Measurements from ENCODE around the gene PHF19. TPM values are rescaled to one million over a fixed set of nuclear protein-coding genes. Genes with fewer than 3 reads are reported as not detected.

The PHF19 gene
- total RNA-seq, 2 experiments from 2014 or later = 183 to 189 TPM

GRCh38 chr9:120830151-120830550, 46.8 kb downstream of the PHF19 start:
- CTCF ChIA-PET = no interaction called here
- H3K36me3 Mint-ChIP-seq = peaks cover 49% of the 10 kb centered on the region

GRCh38 chr9:120829650-120830049, 47.3 kb downstream of the PHF19 start:
- CTCF ChIA-PET = no interaction called here
- Mint-ChIP-seq H3K27me3 (no peaks in the 10 kb centered on the region), H3K27ac (no peak overlapping the region), H3K4me1 (ENCODE audit: low read depth) (peaks cover 8% of the 10 kb centered on the region), H3K36me3 (peaks cover 50% of the 10 kb centered on the region), H3K4me3 (no peak overlapping the region), H3K9me3 (no peaks in the 10 kb centered on the region)
- POLR2A ChIA-PET = no interaction called here
- DNase-seq = no peak
- intact Hi-C loops (cut with micrococcal nuclease) = no loop called here

More at GRCh38 chr9:120830151-120830550, 46.8 kb downstream of the PHF19 start:
- peaks cover 7% of the 10 kb centered on the region for H3K4me1 Mint-ChIP-seq (ENCODE audit: low read depth)
- H3K9me3 Mint-ChIP-seq = no peaks in the 10 kb centered on the region
- DNase-seq = no peak
- H3K4me3 Mint-ChIP-seq = no peak overlapping the region
- no peaks in the 10 kb centered on the region for H3K27me3 Mint-ChIP-seq
- H3K27ac Mint-ChIP-seq = no peak overlapping the region
- POLR2A ChIA-PET = no interaction called here
- intact Hi-C loops (cut with micrococcal nuclease) = no loop called here

GRCh38 chr9:120820095-120820494, 56.9 kb downstream of the PHF19 start:
- POLR2A ChIA-PET = no interaction called here

GRCh38 chr9:120818595-120818994, 58.4 kb downstream of the PHF19 start:
- intact Hi-C loops (cut with micrococcal nuclease) = no loop called here
- DNase-seq = no peak
- Mint-ChIP-seq H3K4me3 (no peak overlapping the region), H3K27me3 (no peaks in the 10 kb centered on the region), H3K27ac (no peak overlapping the region), H3K36me3 (peaks cover 49% of the 10 kb centered on the region), H3K9me3 (no peaks in the 10 kb centered on the region), H3K4me1 (ENCODE audit: low read depth) (peaks cover 3% of the 10 kb centered on the region)
- POLR2A ChIA-PET = no interaction called here
- CTCF ChIA-PET = no interaction called here

More at GRCh38 chr9:120820095-120820494, 56.9 kb downstream of the PHF19 start:
- intact Hi-C loops (cut with micrococcal nuclease) = no loop called here
- no peak overlapping the region for H3K4me3 Mint-ChIP-seq
- peaks cover 56% of the 10 kb centered on the region for H3K36me3 Mint-ChIP-seq
- DNase-seq = no peak
- H3K9me3 Mint-ChIP-seq = no peaks in the 10 kb centered on the region
- CTCF ChIA-PET = interaction anchor here (1.0 kb wide), 1 partner anchor 65 kb away, joined by 3 read pairs; no protein-coding TSS in a partner anchor
- peaks cover 2% of the 10 kb centered on the region for H3K4me1 Mint-ChIP-seq (ENCODE audit: low read depth)
- H3K27me3 Mint-ChIP-seq = no peaks in the 10 kb centered on the region
- no peak overlapping the region for H3K27ac Mint-ChIP-seq

- peaks cover 5% of the 10 kb centered on the region for H3K4me1 Mint-ChIP-seq (ENCODE audit: low read depth)
- H3K27ac Mint-ChIP-seq = no peak overlapping the region
- CTCF ChIA-PET = no interaction called here
- intact Hi-C loops (cut with micrococcal nuclease) = no loop called here
- no peaks in the 10 kb centered on the region for H3K27me3 Mint-ChIP-seq
- H3K4me3 Mint-ChIP-seq = no peak overlapping the region
- POLR2A ChIA-PET = no interaction called here
- peaks cover 8% of the 10 kb centered on the region for H3K9me3 Mint-ChIP-seq
- peaks cover 41% of the 10 kb centered on the region for H3K36me3 Mint-ChIP-seq
- no peak for DNase-seq
Measured at GRCh38 chr9:120815075-120815474, 61.9 kb downstream of the PHF19 start.

- Mint-ChIP-seq H3K27ac (no peak overlapping the region), H3K36me3 (peaks cover 42% of the 10 kb centered on the region), H3K4me3 (no peak overlapping the region), H3K27me3 (no peaks in the 10 kb centered on the region), H3K4me1 (ENCODE audit: low read depth) (peaks cover 5% of the 10 kb centered on the region), H3K9me3 (peaks cover 51% of the 10 kb centered on the region)
- CTCF ChIA-PET = no interaction called here
- intact Hi-C loops (cut with micrococcal nuclease) = no loop called here
- POLR2A ChIA-PET = no interaction called here
- DNase-seq = no peak
Measured at GRCh38 chr9:120808931-120809330, 68.1 kb downstream of the PHF19 start.

- H3K9me3 Mint-ChIP-seq = peaks cover 51% of the 10 kb centered on the region
- H3K27me3 Mint-ChIP-seq = no peaks in the 10 kb centered on the region
- intact Hi-C loops (cut with micrococcal nuclease) = no loop called here
- ChIA-PET CTCF (no interaction called here), POLR2A (no interaction called here)
- H3K27ac Mint-ChIP-seq = no peak overlapping the region
- no peak overlapping the region for H3K4me3 Mint-ChIP-seq
- peaks cover 42% of the 10 kb centered on the region for H3K36me3 Mint-ChIP-seq
- DNase-seq = no peak
- H3K4me1 Mint-ChIP-seq (ENCODE audit: low read depth) = no peaks in the 10 kb centered on the region
Measured at GRCh38 chr9:120807607-120808379, 69.2 kb downstream of the PHF19 start.

Other genes with a start within 250 kb of the PHF19 start
- 1 to 10 TPM; 4.4 to 4.6 TPM for gene MEGF9, start 162.7 kb downstream of the PHF19 start, total RNA-seq
- gene FBXW2, start 83.8 kb downstream of the PHF19 start, total RNA-seq = 10 to 100 TPM; 70.2 to 72.5 TPM
- gene PSMD5, start 34.3 kb downstream of the PHF19 start, total RNA-seq = 10 to 100 TPM; 69.7 to 71.0 TPM
- 100 to 1,000 TPM; 124 TPM for gene TRAF1, start 49.6 kb upstream of the PHF19 start, total RNA-seq
- gene C5, start 173.1 kb upstream of the PHF19 start, total RNA-seq = 1 to 10 TPM; 2.5 to 2.7 TPM
- 10 to 100 TPM; 60.0 to 65.1 TPM for gene CNTRL, start 197.8 kb upstream of the PHF19 start, total RNA-seq